Measurements from ENCODE around the gene RTN4R. TPM values are rescaled to one million over a fixed set of nuclear protein-coding genes. Genes with fewer than 3 reads are reported as not detected.
A peak's percentile ranks its signal among the peaks of the same experiment; 100 is the strongest.

Gene RTN4R
- total RNA-seq, 2 donors from 2014 or later, result 0.66 to 1.8 TPM

GRCh38 chr22:20228939-20229272 lies 39.2 kb downstream of the RTN4R start:
- Histone ChIP-seq H3K9me3 (no peaks in the 10 kb centered on the region), H3K36me3 (replicated peaks in 1 of 2; ENCODE audit: insufficient read depth in 1 of 2, low read depth in 2 of 2) (no peaks in the 10 kb centered on the region), H3K27me3 (no peaks in the 10 kb centered on the region), H3K4me3 (no peak overlapping the region), H3K4me1 (peaks cover 33% of the 10 kb centered on the region), H3K27ac (no peak overlapping the region)
- no peak for ATAC-seq
- DNase-seq, result no peak
- intact Hi-C loops (cut with DNase I), result no loop called here
- 93% methylated on average over 5 of the region's 5 CpGs; no CpG with 5 or more reads in 1 of the 2 donors for WGBS, 2 donors
- TF ChIP-seq CTCF (IDR thresholded peaks at IDR 0.05) (no peak), POLR2A (IDR thresholded peaks at IDR 0.05) (no peak)

DNA sequence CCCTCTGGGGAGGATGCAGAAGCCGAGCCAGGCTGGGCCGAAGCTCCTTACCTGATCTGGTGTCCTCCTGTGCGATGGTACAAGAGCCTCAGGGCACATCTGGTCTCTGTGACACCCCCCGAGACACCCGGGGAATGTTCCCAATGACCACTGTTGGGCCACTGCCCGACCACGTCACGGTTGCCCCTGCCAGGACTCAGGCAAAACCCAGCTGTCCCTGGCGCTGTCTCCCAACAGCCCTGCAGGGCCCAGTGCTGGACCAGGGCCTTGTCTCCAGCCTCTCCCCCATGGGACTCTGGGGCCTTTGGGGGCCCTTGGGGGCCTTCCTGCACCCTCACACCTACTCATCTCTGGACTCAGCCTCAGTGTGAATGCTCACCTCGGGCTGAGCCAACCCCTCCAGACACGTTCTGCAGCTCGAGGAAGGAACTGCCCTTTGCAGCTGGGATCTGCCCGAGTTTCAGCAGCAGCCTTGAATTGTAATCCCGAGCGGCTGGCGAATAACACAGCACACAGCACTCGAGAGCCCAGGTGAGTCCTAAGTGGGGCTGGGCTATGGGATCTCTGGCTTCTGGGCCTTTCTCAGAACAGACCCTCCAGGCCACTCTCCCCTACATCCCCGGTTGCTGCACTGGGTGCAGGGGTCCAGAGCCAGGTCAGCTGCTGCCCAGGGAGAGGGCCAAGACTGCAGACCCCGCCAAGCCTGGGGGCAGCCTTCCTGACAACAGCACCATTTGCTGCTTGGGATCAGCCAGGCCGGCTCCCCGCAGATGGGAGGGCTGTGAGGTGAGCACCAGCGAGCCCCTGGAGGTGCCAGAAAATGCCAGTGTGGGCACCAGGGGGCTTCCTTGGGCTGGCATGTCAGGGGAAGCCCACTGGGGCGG lies 39.8 kb downstream of the RTN4R start:
- DNase-seq, result peak in 3 of 4 donors; percentile 11 to 54 (median 54)
- no peaks in the 10 kb centered on the region for H3K36me3 ChIP-seq (replicated peaks in 1 of 2; ENCODE audit: insufficient read depth in 1 of 2, low read depth in 2 of 2)
- H3K4me3 ChIP-seq, result no peak overlapping the region
- H3K27ac ChIP-seq, result no peak overlapping the region
- peaks cover 33% of the 10 kb centered on the region for H3K4me1 ChIP-seq
- no peaks in the 10 kb centered on the region for H3K27me3 ChIP-seq
- no peak for ATAC-seq
- intact Hi-C loops (cut with DNase I), result no loop called here
- H3K9me3 ChIP-seq, result no peaks in the 10 kb centered on the region
- WGBS, 2 donors, result 68% methylated on average over 6 to 14 of the region's 23 CpGs
- TF ChIP-seq CTCF (IDR thresholded peaks at IDR 0.05), result no peak
- TF ChIP-seq POLR2A (IDR thresholded peaks at IDR 0.05), result no peak

DNA sequence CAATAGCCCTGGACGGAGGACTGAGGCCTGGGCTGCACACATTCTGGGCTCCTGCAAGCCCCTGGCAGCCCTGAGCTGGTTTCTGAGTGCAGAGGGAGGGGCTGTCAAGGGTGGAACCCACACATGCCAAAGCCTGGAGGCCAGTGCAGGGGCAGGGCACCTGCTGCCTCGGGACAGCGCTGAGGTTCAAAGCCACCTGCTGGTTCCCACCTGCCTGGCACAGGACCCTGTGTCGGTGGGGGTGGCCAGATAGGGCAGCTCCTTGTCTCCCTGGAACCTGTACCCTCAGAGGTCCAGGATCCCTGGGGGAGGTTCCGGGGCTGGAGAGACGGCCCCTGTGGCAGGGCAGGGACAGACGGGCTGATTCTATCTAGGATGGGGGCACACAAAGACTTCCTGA lies 40.8 kb downstream of the RTN4R start:
- no peaks in the 10 kb centered on the region for H3K36me3 ChIP-seq (replicated peaks in 1 of 2; ENCODE audit: insufficient read depth in 1 of 2, low read depth in 2 of 2)
- H3K27me3 ChIP-seq, result no peaks in the 10 kb centered on the region
- DNase-seq (peak in 3 of 4 donors; percentile 54 to 84 (median 76)), ATAC-seq (peak; percentile 33)
- no peaks in the 10 kb centered on the region for H3K9me3 ChIP-seq
- peaks cover 39% of the 10 kb centered on the region for H3K4me1 ChIP-seq
- TF ChIP-seq CTCF (IDR thresholded peaks at IDR 0.05) (peak in 2 of 7 experiments; percentile 24 to 43), POLR2A (IDR thresholded peaks at IDR 0.05) (no peak)
- no peak overlapping the region for H3K27ac ChIP-seq
- 36 to 59% methylated on average over 6 to 7 of the region's 7 CpGs for WGBS, 2 donors
- H3K4me3 ChIP-seq, result no peak overlapping the region
- intact Hi-C loops (cut with DNase I), result no loop called here

GRCh38 chr22:20226760-20227350 lies 41.3 kb downstream of the RTN4R start:
- H3K4me1 ChIP-seq, result peaks cover 45% of the 10 kb centered on the region
- H3K27ac ChIP-seq, result no peak overlapping the region
- H3K9me3 ChIP-seq, result no peaks in the 10 kb centered on the region
- no peaks in the 10 kb centered on the region for H3K36me3 ChIP-seq (replicated peaks in 1 of 2; ENCODE audit: insufficient read depth in 1 of 2, low read depth in 2 of 2)
- DNase-seq, result no peak
- 66 to 77% methylated on average over 8 to 17 of the region's 17 CpGs for WGBS, 2 donors
- H3K4me3 ChIP-seq, result no peak overlapping the region
- ATAC-seq, result no peak
- TF ChIP-seq POLR2A (IDR thresholded peaks at IDR 0.05), result no peak
- H3K27me3 ChIP-seq, result no peaks in the 10 kb centered on the region
- intact Hi-C loops (cut with DNase I), result no loop called here

GRCh38 chr22:20226077-20226716 lies 41.9 kb downstream of the RTN4R start:
- Histone ChIP-seq H3K4me3 (no peak overlapping the region), H3K9me3 (no peaks in the 10 kb centered on the region), H3K27ac (no peak overlapping the region), H3K36me3 (replicated peaks in 1 of 2; ENCODE audit: insufficient read depth in 1 of 2, low read depth in 2 of 2) (no peaks in the 10 kb centered on the region), H3K4me1 (peaks cover 49% of the 10 kb centered on the region), H3K27me3 (no peaks in the 10 kb centered on the region)
- 89 to 90% methylated on average over 6 to 12 of the region's 14 CpGs for WGBS, 2 donors
- DNase-seq (no peak), ATAC-seq (no peak)
- intact Hi-C loops (cut with DNase I), result no loop called here
- TF ChIP-seq POLR2A (IDR thresholded peaks at IDR 0.05) (no peak), CTCF (IDR thresholded peaks at IDR 0.05) (no peak)
